Aorta (tissue), 5 donors: ENCODE measurements around the gene MED27. TPM values are rescaled to one million over a fixed set of nuclear protein-coding genes. Genes with fewer than 3 reads are reported as not detected.

Source experiments
- ATAC-seq: fragments of 200-7000 bp; cut with Tn5 transposase; one replicate; pipeline ENCODE4 v1.9.1; 2022; ENCODE audit warnings: moderate library complexity; ENCODE audit not compliant: low FRiP score
- DNase-seq, 2 donors: peaks; one replicate each; pipeline ENCODE4 v3.0.0-alpha.2; 2020
- H3K27ac ChIP-seq, 2 donors: one replicate each; pipeline ENCODE4 v1.5.1; 2013; ENCODE audit warnings: low read length in 2 of 2, mild to moderate bottlenecking in 2 of 2, moderate library complexity in 2 of 2, control low read depth in 1 of 2, inconsistent platforms in 1 of 2, low read depth in 1 of 2
- H3K27me3 ChIP-seq, 2 donors: one replicate each; pipeline ENCODE4 v1.6.1; 2013; ENCODE audit warnings: control low read depth in 1 of 2, low read length in 1 of 2, mild to moderate bottlenecking in 1 of 2, moderate library complexity in 1 of 2; ENCODE audit not compliant: insufficient read depth in 2 of 2, control insufficient read depth in 1 of 2
- H3K36me3 ChIP-seq, 2 donors: one replicate each; pipeline ENCODE4 v1.6.1; 2013; ENCODE audit warnings: control low read depth in 1 of 2, low read length in 1 of 2, mild to moderate bottlenecking in 1 of 2; ENCODE audit not compliant: insufficient read depth in 2 of 2, control insufficient read depth in 1 of 2
- H3K4me1 ChIP-seq, 2 donors: one replicate each; pipeline ENCODE4 v1.6.1; 2013; ENCODE audit warnings: low read length in 2 of 2, control low read depth in 1 of 2, mild to moderate bottlenecking in 1 of 2, moderate library complexity in 1 of 2; ENCODE audit not compliant: insufficient read depth in 2 of 2, control insufficient read depth in 1 of 2
- H3K4me3 ChIP-seq, 2 donors: one replicate each; pipeline ENCODE4 v1.5.1; 2013; ENCODE audit warnings: low read length in 2 of 2, control low read depth in 1 of 2, mild to moderate bottlenecking in 1 of 2
- H3K9me3 ChIP-seq: one replicate; pipeline ENCODE4 v1.6.1; 2013; ENCODE audit warnings: mild to moderate bottlenecking, low read length; ENCODE audit not compliant: control insufficient read depth
- WGBS, 2 donors: extraction: QIAGEN DNeasy Blood & Tissue Kit; methylation state at CpG; one replicate each; pipeline ENCODE4 v1.1.7; 2013; 5-methylcytosine and 5-hydroxymethylcytosine counted together
- intact Hi-C, 2 donors: fragments of 100-400 bp; cut with DNase I; formaldehyde crosslinking; loops; one replicate each; pipeline versions ENCODE4 v1.14.2 to v1.15.0; 2022
- polyA plus RNA-seq, 2 donors: library from polyadenylated mRNA; stranded (reverse); fragments of 200-250 nt; gene quantifications; one replicate each; pipeline ENCODE4 v1.2.3, GENCODE V29; 2013
- total RNA-seq, 2 donors: library from RNA; stranded (reverse); fragmentation: NEBNext Ultra II Directional; extraction: Animal tissue kit (Norgen Biotek cat#: 25700); gene quantifications; one replicate each; pipeline ENCODE4 v1.2.1, GENCODE V29; 2021
- donor health status: healthy with polysubstance abuse.
- donor health status: Bipolar disorder and iron deficiency.
- donor health status: DM: no; HTN: no; CAD: no.
- donor health status: DM: no; HTN: no; CAD: no.
- donor health status: DM: yes; HTN: yes; CAD: no.

MED27 gene
- total and polyA plus RNA-seq, 4 donors: 15.5 to 25.1 (median 20.9) TPM

- no peaks in the 10 kb centered on the region for H3K27me3 ChIP-seq
- DNase-seq: peak; percentile 78 to 80
- H3K4me3 ChIP-seq: no peak overlapping the region
- H3K4me1 ChIP-seq: peaks cover 2 to 3% of the 10 kb centered on the region in 2 donors
- intact Hi-C loops: no loop called here
- no peaks in the 10 kb centered on the region for H3K9me3 ChIP-seq
- H3K36me3 ChIP-seq: no peaks in the 10 kb centered on the region
- peak; percentile 88 for ATAC-seq
- H3K27ac ChIP-seq: peak overlapping the region in 1 of 2 donors; percentile 31
- WGBS, 2 donors: 6 to 7% methylated on average over 5 of the region's 5 CpGs
Observed at GRCh38 chr9:131951905-131952304, 127.8 kb downstream of the MED27 start.

GRCh38 chr9:131951155-131951554 is 128.5 kb downstream of the MED27 start:
- DNase-seq (no peak), ATAC-seq (no peak)
- Histone ChIP-seq H3K27me3 (no peaks in the 10 kb centered on the region), H3K4me1 (peaks cover 2 to 3% of the 10 kb centered on the region in 2 donors), H3K27ac (peak overlapping the region in 1 of 2 donors; percentile 60), H3K9me3 (no peaks in the 10 kb centered on the region), H3K36me3 (no peaks in the 10 kb centered on the region), H3K4me3 (no peak overlapping the region)
- intact Hi-C loops: no loop called here
- WGBS, 2 donors: 75 to 79% methylated on average over 3 of the region's 3 CpGs

- intact Hi-C loops: no loop called here
- peaks cover 2 to 3% of the 10 kb centered on the region in 2 donors for H3K4me1 ChIP-seq
- no peaks in the 10 kb centered on the region for H3K27me3 ChIP-seq
- no peak overlapping the region for H3K4me3 ChIP-seq
- ATAC-seq (no peak), DNase-seq (no peak)
- no peaks in the 10 kb centered on the region for H3K9me3 ChIP-seq
- WGBS, 2 donors: 86 to 93% methylated on average over 9 of the region's 9 CpGs
- H3K36me3 ChIP-seq: no peaks in the 10 kb centered on the region
- H3K27ac ChIP-seq: no peak overlapping the region
Observed at GRCh38 chr9:131950487-131950886, 129.2 kb downstream of the MED27 start.

GRCh38 chr9:131946180-131946579 is 133.5 kb downstream of the MED27 start:
- Histone ChIP-seq H3K27ac (no peak overlapping the region), H3K27me3 (no peaks in the 10 kb centered on the region), H3K36me3 (no peaks in the 10 kb centered on the region), H3K9me3 (peaks cover 1% of the 10 kb centered on the region), H3K4me1 (peaks cover under 1 to 2% of the 10 kb centered on the region in 2 donors), H3K4me3 (no peak overlapping the region)
- ATAC-seq (no peak), DNase-seq (no peak)
- intact Hi-C loops: no loop called here
- 90% methylated on average over 2 of the region's 2 CpGs for WGBS, 2 donors

- intact Hi-C loops: no loop called here
- ATAC-seq: no peak
- H3K9me3 ChIP-seq: peaks cover 1% of the 10 kb centered on the region
Observed at GRCh38 chr9:131943351-131943841, 136.3 kb downstream of the MED27 start.

GRCh38 chr9:131942146-131942720 is 137.4 kb downstream of the MED27 start:
- Histone ChIP-seq H3K27me3 (no peaks in the 10 kb centered on the region), H3K9me3 (peaks cover 1% of the 10 kb centered on the region), H3K36me3 (no peaks in the 10 kb centered on the region), H3K4me3 (no peak overlapping the region), H3K27ac (no peak overlapping the region), H3K4me1 (peaks cover 0 to 2% of the 10 kb centered on the region in 2 donors)
- no peak for ATAC-seq
- no peak for DNase-seq
- WGBS, 2 donors: 79 to 83% methylated on average over 5 of the region's 5 CpGs
- intact Hi-C loops: no loop called here

More at GRCh38 chr9:131943351-131943841, 136.3 kb downstream of the MED27 start:
- Histone ChIP-seq H3K4me1 (peaks cover 0 to 2% of the 10 kb centered on the region in 2 donors), H3K36me3 (no peaks in the 10 kb centered on the region), H3K4me3 (no peak overlapping the region), H3K27ac (no peak overlapping the region), H3K27me3 (no peaks in the 10 kb centered on the region)
- 89 to 93% methylated on average over 12 of the region's 12 CpGs for WGBS, 2 donors
- no peak for DNase-seq

- Histone ChIP-seq H3K4me1 (no peaks in the 10 kb centered on the region), H3K9me3 (peaks cover 1% of the 10 kb centered on the region), H3K4me3 (no peak overlapping the region), H3K36me3 (no peaks in the 10 kb centered on the region), H3K27me3 (no peaks in the 10 kb centered on the region), H3K27ac (no peak overlapping the region)
- DNase-seq (no peak), ATAC-seq (no peak)
- intact Hi-C loops: no loop called here
- 90 to 96% methylated on average over 2 of the region's 2 CpGs for WGBS, 2 donors
Observed at GRCh38 chr9:131937451-131937850, 142.2 kb downstream of the MED27 start.

- H3K27me3 ChIP-seq: no peaks in the 10 kb centered on the region
- no peaks in the 10 kb centered on the region for H3K36me3 ChIP-seq
- H3K27ac ChIP-seq: no peak overlapping the region
- 84 to 88% methylated on average over 3 of the region's 3 CpGs for WGBS, 2 donors
- DNase-seq (no peak), ATAC-seq (no peak)
- intact Hi-C loops: no loop called here
- H3K4me1 ChIP-seq: no peaks in the 10 kb centered on the region
- H3K9me3 ChIP-seq: no peaks in the 10 kb centered on the region
- H3K4me3 ChIP-seq: no peak overlapping the region
Observed at GRCh38 chr9:131936929-131937328, 142.7 kb downstream of the MED27 start.

- H3K36me3 ChIP-seq: no peaks in the 10 kb centered on the region
- H3K4me1 ChIP-seq: no peaks in the 10 kb centered on the region
- no peaks in the 10 kb centered on the region for H3K27me3 ChIP-seq
- H3K9me3 ChIP-seq: no peaks in the 10 kb centered on the region
- intact Hi-C loops: no loop called here
- H3K4me3 ChIP-seq: no peak overlapping the region
- DNase-seq (no peak), ATAC-seq (no peak)
- WGBS, 2 donors: 97 to 99% methylated on average over 3 of the region's 3 CpGs
- no peak overlapping the region for H3K27ac ChIP-seq
Observed at GRCh38 chr9:131934673-131935072, 145.0 kb downstream of the MED27 start.
